Amygdala (tissue), 56 donors: ENCODE data around the gene ZNF423.

Source experiments
- DNase-seq, 56 donors: peaks; one replicate each; lab custom pipeline; 2025; lab: John Stamatoyannopoulos, UW

The ZNF423 gene

GRCh38 chr16:49701789-49702494 is 154.0 kb downstream of the ZNF423 start:
- peak in 28 of 56 donors; percentile 1 to 77 (median 13) for DNase-seq

DNA sequence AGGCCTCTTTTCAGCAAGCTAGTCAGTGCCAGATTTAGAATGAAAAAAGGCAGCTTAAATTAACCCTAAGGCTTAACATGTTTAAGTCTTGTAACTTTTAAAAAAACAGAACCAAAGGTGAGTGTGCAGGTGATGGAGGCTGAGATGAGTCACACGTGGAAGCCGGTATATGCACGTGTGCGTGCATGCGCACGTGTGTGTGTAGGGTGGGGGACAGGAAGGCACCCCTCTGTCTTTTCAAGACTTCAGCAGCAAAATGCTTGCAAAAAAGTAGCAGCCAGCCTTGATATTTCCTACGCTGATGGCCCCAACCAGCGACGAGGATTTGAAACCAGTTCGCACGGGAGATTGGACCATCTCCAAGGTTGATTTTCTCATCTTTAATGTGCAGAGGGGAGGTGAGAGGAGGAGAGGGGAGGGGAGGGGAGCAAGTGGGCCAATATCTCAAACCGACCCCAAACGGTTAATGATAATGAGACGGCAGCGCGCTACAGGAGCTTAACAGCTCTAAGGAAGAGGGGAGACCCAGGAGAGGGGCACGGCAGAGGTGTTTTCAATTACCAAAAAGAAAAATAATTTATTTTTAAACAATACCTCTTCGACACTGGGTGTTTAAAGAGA is 154.7 kb downstream of the ZNF423 start:
- no peak for DNase-seq

DNA sequence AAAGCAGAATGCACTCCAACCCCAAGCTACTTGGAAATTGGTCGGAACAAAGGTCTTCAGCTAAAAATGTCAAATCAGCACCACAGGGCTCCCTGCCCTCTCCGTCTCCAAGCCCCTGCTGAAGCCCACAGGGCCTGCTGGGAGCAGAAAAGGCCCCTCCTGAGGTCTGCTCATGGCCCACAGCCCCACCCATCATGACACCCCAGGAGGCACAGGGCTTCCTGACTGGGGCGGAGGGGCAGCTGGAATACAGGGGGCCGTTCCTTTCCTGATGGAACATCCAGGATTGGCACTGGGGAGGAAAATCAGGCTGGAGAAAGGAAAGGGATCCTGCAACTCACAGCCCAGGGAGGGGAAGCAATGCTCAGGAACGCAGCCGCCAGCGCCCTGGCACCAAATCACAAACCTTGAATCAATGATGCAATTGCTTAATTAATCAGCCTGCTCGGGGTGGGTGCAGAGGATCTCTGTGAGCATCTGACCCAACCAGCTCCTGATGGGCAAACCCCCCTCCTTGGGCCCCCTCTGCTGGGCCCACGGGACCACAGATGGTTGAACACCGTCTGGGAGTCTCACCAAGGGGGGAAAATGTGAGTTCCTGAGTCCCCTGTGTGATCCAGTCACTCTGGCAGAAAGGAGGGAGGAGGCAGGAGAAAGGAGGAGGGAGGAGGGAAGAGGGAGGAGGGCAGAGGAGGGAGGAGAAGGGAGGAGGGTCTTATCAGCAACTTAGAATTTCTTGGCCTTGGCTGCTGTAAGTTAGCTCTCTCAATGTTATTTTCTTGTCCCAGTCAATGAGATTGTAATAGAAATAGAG is 155.5 kb downstream of the ZNF423 start:
- peak in 1 of 56 donors; percentile 20 for DNase-seq

DNA sequence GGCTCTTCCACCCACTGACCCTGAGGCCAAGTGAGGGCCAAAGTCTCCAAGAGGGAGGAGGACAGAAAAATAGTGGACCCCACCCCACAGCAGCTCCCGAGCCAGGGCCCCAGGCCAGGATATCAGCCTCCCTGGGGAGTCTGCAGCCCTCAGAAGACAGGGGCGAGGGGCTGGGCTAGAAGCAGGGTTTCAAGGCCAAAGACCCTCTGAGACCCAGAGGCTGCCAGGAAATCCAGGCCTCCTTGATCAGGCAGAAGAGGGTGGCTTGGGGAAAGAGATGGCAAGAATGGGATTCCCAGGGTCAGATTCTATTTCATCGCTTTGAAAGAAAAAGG is 156.1 kb downstream of the ZNF423 start:
- no peak for DNase-seq

GRCh38 chr16:49698931-49699840 is 156.7 kb downstream of the ZNF423 start:
- DNase-seq, result no peak

DNA sequence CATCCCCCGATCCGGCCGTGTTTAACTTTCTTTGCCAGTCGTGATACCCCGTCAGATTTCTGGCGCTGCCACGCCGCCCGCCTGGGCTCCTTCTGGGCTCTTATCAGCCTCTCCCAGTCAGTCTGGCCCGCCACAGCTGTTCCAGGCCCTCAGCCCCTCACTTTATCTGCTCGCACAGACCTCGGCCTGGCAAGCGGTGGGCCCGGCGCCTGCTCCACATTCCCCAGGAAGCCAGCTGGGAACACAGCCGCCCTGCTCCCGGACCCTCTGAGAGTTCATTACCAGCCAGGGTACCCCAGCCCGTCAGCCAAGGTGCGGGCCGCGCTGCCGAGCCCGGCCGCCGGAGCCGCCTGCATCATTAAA is 157.5 kb downstream of the ZNF423 start:
- DNase-seq, result no peak

DNA sequence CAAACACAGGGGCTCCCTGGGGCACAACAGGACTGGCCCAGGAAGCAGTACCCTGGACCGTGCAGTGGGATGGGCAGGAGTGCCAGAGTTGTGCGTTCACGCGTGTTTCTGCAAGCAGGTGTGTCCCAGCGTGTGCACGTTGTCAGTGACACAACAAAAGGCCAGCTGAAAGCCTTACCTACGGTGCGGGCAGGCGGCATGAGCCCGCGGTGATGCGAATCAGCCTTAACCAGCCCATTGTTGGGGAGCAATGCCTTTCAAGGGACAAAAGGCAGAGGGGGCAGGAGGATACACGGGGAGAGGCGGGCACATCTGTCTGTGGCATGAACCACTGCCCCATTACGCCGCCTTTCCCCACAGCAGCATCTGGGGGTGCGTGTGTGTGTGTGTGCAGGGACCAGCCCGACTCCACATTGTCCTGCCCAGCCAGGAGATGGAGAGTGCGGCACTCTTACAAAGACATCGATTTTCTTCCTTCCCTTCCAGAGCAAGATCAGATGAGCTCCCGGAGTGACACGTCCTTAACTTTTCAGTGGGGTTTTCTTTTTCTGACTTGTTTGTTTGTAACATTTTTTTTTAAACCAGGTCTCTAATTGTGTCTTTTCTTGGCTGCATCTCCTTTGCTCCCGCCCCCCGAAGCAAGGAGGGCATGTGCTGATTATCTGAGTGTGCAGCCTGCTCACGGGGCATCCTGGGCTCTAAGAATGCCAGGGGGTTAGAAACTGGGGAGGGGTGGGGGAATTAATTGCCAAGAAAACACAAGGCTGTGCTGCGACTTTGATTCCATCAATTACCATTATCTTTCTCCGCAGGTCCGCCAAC is 158.1 kb downstream of the ZNF423 start:
- no peak for DNase-seq

DNA sequence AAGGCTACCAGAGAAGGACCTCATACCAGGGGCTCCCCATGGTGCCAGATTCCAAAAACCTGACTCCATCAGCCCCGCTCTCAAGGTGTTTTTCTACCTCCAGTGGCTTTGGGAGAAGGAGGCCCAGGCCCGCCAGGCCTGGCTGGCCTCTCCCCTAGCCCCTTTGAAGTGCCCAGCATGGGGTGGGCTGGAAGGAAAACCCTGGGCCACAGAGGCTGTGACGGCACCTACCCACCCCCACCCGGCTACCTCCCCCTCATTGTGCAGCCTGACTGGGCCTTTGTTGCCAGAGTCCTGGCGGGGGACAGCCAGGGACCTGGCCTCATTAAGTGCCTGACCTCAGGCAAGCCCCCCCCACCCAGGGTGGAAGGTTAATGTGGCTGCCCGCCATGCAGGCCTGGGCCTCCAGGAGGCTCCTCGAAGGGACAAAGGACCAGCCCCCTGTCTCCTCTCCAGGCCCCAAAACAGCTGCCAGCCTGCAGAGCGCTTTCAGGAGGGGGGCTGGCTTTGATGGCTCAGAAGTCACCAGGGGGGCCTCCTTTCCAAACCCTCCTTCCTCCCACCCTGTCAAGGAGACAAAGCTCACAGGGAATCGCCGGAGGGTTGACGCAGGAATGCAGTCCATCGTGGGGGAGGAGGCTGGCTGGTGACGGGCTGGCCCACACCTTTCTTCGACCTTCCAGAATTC is 159.4 kb downstream of the ZNF423 start:
- DNase-seq, result no peak

DNA sequence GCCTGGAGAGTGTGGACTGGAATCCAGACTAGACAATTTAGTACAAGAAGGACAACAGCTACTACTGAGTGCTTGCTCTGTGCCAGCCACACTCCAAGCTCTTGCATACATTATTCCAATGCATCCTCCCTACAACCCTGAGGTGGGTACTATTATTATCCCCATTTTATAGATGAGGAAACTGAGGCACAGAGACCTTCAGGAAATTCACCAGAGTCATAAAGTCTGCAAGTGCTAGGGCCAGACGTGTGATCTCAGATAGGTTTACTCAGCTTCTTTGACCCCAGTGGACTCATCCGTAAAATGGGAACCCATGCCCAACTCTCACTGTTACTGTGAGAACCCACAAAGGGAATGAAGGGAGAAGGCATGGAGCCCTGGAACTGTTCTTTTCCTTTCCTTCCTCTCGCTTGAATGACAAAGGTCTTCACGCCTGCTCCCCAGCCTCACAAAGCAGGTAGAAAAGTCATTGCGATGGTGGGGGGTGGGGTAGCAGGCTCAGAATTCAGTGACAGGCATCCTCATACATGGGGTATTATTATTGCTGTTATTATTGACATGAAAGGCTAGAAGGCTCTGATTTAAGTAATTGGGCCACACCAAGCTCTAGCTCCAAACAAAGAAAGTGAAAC is 160.0 kb downstream of the ZNF423 start:
- no peak for DNase-seq

GRCh38 chr16:49693445-49693844 is 162.5 kb downstream of the ZNF423 start:
- DNase-seq, result no peak

DNA sequence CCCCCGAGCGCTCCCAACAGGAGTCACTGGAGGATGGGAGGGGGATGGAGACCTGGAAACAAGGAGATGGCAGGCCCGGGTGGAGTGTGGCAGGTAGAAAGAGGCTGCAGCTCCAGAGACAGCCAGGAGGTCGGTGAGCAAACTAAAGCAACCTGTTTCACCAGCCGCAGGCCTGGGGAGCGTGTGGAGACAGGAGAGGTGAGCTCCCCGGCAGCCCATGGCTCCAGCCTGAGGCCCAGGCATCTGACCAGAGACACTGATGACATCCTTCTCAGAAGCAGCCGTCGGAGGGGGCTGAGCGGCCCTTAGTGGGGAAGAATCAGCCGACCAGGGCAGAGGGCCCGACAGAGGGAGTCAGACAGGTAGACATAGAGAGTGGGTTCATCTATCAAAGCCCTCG is 165.1 kb downstream of the ZNF423 start:
- no peak for DNase-seq

GRCh38 chr16:49688036-49688697 is 167.7 kb downstream of the ZNF423 start:
- DNase-seq, result no peak

GRCh38 chr16:49687476-49688002 is 168.4 kb downstream of the ZNF423 start:
- no peak for DNase-seq

DNA sequence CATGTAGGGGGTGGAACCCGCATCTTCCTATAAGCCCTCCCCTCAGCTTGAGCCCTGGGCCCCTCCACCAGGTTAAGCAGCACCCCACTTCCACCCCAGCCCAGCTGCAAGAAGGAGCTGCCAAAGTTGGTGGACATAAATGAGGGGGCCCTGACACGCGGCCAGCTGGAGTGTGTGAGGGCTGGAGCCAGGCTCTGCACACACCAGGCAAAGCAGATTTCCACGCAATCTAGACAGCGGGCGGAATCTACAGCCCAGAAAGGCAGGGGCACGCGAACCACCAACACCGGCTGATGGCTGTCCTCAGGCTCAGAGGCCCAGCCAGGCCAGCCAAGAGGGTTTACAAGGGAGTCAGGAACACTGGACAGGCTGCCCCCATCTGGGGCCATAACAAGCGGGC is 171.2 kb downstream of the ZNF423 start:
- no peak for DNase-seq

- DNase-seq, result no peak
Observed at GRCh38 chr16:49682577-49683165, 173.2 kb downstream of the ZNF423 start.

- DNase-seq, result no peak
Observed at GRCh38 chr16:49681217-49681883, 174.6 kb downstream of the ZNF423 start.

DNA sequence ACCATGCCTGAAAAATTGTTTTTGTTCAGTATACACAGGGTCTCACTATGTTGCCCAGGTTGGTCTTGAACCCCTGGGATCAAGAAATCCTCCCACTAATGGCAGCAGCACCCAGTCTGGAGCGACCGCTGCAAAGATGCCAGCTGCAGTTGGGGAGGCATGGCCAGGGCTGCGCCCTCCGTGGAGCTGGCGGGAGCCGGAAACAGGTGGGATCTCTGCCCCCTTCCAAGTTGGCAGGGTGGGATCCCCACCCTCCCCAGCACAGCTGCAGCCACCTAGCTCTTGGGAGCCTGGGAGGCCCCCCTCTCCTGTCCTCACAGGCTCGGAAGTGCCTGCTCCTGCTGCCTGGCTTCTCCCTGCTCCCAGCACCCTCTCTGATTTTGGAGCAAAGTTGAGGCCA is 176.8 kb downstream of the ZNF423 start:
- no peak for DNase-seq
